NCI-H446 treated with DMSO at 0.1 percent for 48 hours (cell line): ENCODE results near the gene STARD10.
"Not testable (repeated sequence)": the region's sequence is repeated elsewhere in the genome, so short reads cannot be mapped to it uniquely, and the experiment has no call there.

Experiments
- DNase-seq: peaks from one replicate; lab custom pipeline; 2025; lab: John Stamatoyannopoulos, UW

The STARD10 gene

GRCh38 chr11:72807792-72808191 is 13.9 kb upstream of the STARD10 start:
- DNase-seq, result no peak

- DNase-seq, result no peak
These were observed 13.3 kb upstream of the STARD10 start for GRCh38 chr11:72807021-72807693.

DNA sequence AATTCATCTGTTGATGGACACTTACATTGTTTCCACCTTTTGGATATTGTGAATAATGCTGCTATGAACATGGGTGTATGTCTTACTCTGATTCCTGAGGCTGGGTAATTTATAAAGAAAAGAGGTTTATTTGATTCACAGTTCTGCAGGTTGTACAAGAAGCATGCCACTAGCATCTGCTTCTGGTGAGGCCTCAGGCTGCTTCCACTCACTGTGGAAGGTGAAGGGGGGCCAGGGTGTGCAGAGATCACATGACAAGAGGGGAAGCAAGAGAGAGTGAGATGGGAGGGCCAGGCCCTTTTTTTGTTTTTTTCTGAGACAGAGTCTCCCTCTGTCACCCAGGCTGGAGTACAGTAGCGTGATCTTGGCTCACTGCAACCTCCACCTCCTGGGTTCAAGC is 12.5 kb upstream of the STARD10 start:
- not testable (repeated sequence) for DNase-seq

GRCh38 chr11:72805216-72805615 is 11.4 kb upstream of the STARD10 start:
- no peak for DNase-seq

DNA sequence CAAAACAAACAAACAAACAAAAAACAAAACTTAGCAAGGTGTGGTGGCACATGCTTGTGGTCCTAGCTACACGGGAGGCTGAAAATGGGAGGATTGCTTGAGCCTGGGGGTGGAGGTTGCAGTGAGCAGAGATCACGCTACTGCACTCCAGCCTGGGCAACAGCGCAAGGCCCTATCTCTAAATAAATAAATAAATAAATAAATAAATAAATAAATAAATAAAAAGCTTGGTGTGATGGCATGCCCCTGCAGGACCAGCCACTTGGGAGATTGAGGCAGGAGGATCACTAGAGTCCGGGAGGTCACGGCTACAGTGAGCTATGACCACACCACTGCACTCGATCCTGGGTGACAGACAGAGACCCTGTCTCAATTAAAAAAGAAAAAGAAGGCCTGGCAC is 9.0 kb upstream of the STARD10 start:
- DNase-seq, result no peak

GRCh38 chr11:72799441-72799840 is 5.6 kb upstream of the STARD10 start:
- no peak for DNase-seq

GRCh38 chr11:72798361-72798760 is 4.5 kb upstream of the STARD10 start:
- DNase-seq, result no peak

GRCh38 chr11:72793076-72793424 is 797 bp downstream of the STARD10 start:
- DNase-seq, result no peak

DNA sequence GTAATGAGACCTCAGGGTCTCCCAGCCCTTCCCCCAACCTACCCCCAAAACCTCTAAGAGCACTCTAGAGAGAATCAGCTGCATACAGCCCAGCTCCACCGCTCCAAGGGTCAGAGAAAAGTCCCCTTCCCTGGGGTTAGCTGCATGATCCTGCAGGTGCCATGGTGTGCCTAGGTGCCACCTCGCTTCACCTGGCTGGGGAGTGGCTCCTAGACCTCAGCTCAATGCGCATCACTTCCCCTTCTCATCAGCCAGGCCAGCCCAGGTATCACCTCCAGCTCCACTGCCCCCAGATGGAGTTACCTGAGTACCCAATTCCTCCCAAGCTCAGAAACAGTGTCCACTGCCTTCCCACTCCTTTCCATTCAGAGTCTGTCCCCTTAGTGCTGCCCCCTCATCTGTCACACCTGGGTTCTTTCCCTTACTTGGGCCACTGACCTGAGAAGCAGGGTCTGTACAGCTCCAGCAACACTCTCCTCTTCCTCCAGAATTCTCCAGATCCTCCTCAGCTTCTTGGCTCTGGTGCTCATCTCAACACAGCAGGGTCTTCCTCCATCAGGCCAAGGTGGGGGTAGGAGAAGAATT is 1.3 kb downstream of the STARD10 start:
- DNase-seq, result no peak

- DNase-seq, result not testable (repeated sequence)
These were observed 2.6 kb downstream of the STARD10 start for GRCh38 chr11:72791228-72791627.

DNA sequence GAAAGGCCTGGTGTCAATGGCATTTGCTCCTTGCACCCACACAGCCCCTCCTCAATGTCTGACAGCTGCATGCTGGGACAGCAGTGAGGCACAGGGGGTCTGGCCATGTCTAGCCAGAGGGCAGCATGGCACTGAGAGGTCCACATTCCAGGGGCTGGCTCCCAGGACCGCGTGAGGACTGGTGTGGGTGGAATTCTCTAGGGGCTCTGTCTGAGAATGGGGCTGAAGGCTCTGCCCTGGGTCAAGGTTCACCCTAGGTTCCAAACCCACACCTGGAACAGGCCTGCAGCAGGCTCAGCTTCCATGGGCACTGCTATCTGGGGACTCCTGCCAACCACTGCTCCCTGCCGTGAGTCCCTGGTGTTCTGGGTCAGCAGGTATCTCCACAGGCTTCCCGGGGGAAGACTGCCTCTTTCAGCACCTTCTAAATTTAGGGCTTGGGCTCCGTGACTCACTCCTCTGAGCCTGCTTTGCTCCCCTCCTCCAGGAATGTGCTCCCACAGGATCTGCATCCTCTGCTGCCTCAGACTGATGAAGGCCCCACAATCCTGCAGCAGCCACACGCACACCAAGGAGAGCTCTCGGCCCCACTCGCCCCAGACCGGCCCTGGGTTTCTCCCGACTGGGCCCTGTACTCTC is 4.2 kb downstream of the STARD10 start:
- DNase-seq, result no peak

DNA sequence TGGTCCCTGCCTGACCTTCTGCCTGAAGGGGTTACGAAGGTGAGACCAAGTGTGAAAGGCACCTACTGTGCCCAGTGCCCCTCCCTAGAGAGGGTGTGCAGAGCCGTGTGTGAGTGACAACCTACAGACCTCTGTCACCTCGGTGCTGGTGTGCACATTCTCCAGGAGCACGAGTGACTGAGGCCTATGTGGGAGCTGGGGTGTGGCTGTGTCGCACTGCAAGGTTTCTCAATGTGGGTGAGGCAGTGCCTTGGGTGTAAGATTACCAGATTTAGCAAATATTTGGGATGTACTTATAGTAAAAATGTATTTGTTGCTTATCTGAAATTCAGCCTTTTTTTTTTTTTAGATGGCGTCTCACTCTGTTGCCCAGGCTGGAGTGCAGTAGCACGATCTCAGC is 5.6 kb downstream of the STARD10 start:
- DNase-seq, result no peak

- no peak for DNase-seq
These were observed 6.4 kb downstream of the STARD10 start for GRCh38 chr11:72787216-72788104.

- DNase-seq, result no peak
These were observed 7.3 kb downstream of the STARD10 start for GRCh38 chr11:72786305-72787215.

- DNase-seq, result no peak
These were observed 9.2 kb downstream of the STARD10 start for GRCh38 chr11:72784662-72785061.

DNA sequence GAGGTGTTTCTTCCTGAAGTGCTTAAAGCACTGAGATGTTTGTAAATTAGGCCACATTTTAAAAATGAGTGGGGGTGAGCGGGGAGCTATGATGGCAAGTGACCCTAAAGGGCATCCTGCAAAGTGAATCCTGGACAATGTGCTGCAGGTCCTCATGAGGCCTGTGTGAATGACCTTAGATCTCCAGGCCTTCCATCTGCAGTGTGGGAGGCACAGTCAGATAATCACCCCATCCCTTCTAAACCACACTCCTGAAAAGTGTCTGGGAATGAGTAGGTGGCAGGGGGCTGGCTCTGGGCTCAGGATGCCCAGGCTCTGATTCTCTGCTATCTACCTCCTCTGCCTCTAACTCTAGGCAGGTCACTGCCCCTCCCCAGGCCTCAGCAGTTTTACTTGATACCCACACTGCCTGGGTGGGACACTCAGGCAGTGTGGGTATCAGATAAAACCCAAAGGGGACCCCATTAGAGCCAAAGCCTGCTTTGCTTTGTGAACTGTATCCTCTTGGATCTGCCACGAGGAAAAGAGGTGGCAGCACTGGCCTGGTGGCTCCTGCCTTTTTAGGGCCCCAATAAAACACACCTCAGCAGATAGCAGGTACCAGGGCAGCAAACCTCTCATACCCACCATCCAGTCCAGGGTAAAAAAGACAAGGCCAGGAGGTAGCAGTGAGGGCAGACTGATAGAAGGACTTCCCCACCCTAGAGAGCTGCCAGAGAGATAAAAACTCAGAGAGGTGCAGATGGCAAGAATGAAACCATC is 10.5 kb downstream of the STARD10 start:
- DNase-seq, result no peak

DNA sequence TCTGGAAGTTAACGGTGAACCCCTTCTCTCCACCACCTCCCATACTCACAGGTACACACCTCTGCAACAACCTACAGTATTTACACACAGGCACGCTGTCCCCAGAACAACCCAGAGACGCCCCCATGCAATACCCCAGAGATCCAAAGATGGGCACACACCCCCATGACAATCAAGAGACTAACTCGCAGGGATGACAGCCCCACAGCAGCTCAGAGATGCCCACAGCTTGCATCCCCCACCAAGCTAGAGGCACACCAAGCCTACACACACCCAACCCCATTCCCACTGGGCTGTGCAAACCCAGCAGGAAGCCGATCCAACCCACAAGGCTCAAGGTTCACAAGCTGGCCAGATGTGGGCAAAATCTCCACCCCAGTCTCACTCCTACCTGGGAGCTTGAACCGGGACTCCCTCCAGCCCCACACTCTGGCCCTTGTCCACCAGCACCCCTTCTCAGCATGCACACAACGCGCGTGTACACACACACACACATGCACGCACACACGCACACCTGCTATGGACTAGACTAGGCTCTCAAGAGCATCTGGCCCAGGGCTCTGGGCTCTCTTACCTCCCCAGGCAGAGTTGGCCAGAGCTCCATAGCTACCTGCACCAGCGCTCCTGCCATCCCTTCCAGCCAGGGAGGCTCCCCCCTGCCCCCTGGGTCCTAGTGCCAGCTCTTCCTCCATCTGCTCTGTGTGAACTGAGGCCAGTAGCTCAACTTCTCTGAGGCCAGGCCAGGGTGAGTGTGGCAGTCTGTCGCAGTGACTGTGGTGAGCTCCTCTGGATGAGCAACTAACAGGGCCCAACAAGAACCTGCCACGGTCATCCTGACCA is 11.5 kb downstream of the STARD10 start:
- DNase-seq, result no peak

- no peak for DNase-seq
These were observed 12.3 kb downstream of the STARD10 start for GRCh38 chr11:72781313-72782080.

DNA sequence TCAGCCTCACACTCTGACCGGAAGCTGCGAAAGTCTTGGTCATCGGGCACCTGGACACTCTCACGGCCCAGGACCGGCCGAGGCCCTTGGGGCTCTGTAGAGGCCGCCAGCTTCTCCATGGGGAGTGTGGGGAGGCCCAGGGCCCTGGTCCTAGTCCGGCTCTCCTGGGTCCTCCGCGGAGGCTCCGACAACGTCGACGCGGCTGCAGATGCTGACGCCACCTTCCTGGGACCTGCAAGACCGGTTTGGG is 12.9 kb downstream of the STARD10 start:
- no peak for DNase-seq
